ENCODE results near the gene LHX8. TPM values are rescaled to one million over a fixed set of nuclear protein-coding genes. Genes with fewer than 3 reads are reported as not detected.
"Not testable (repeated sequence)": the region's sequence is repeated elsewhere in the genome, so short reads cannot be mapped to it uniquely, and the experiment has no call there.

The LHX8 gene
- total RNA-seq, 1 experiment from 2014 or later = not detected

- intact Hi-C loops (cut with micrococcal nuclease; ENCODE audit: unreplicated experiment) = loop anchor here (10.0 kb wide), 1 partner anchor 64 kb away; no protein-coding TSS in a partner anchor
- Histone ChIP-seq H3K36me3 (ENCODE audit: insufficient read depth, low read length, poor library complexity, severe bottlenecking) (no peaks in the 10 kb centered on the region), H3K9me3 (ENCODE audit: low read depth, low read length, poor library complexity, severe bottlenecking) (no peaks in the 10 kb centered on the region), H3K4me1 (ENCODE audit: insufficient read depth, low read length, poor library complexity, severe bottlenecking) (no peaks in the 10 kb centered on the region), H3K27me3 (replicated peaks; ENCODE audit: insufficient read depth, low read depth, low read length, poor library complexity) (peaks cover 10% of the 10 kb centered on the region), H3K4me3 (ENCODE audit: low read depth, low read length, poor library complexity, severe bottlenecking) (no peak overlapping the region), H3K27ac (ENCODE audit: low read depth, low read length, poor library complexity, severe bottlenecking) (no peak overlapping the region)
- no TSS peak for BruUV-seq (replicated peaks)
- POLR2A ChIA-PET (ENCODE audit: low non-redundant PET) = no interaction called here
- CTCF ChIA-PET = no interaction called here
- no peak for DNase-seq (ENCODE audit: low spot score)
- no peak for TF ChIP-seq EZH2 (IDR thresholded peaks at IDR 0.05; ENCODE audit: borderline replicate concordance, low read depth, low read length, poor library complexity, severe bottlenecking)
- no peak for TF ChIP-seq CTCF (conservative IDR thresholded peaks at IDR 0.05; ENCODE audit: low read depth, low read length)
Observed at GRCh38 chr1:75100481-75101092, 33.6 kb upstream of the LHX8 start.

GRCh38 chr1:75112362-75112951, 21.7 kb upstream of the LHX8 start:
- H3K27ac ChIP-seq (ENCODE audit: low read depth, low read length, poor library complexity, severe bottlenecking); POLR2A ChIA-PET (ENCODE audit: low non-redundant PET); H3K4me3 ChIP-seq (ENCODE audit: low read depth, low read length, poor library complexity, severe bottlenecking); H3K27me3 ChIP-seq (replicated peaks; ENCODE audit: insufficient read depth, low read depth, low read length, poor library complexity); DNase-seq (ENCODE audit: low spot score); intact Hi-C loops (cut with micrococcal nuclease; ENCODE audit: unreplicated experiment); H3K36me3 ChIP-seq (ENCODE audit: insufficient read depth, low read length, poor library complexity, severe bottlenecking); CTCF ChIA-PET; H3K9me3 ChIP-seq (ENCODE audit: low read depth, low read length, poor library complexity, severe bottlenecking); BruUV-seq (replicated peaks); H3K4me1 ChIP-seq (ENCODE audit: insufficient read depth, low read length, poor library complexity, severe bottlenecking): not testable (repeated sequence)

- Histone ChIP-seq H3K9me3 (ENCODE audit: low read depth, low read length, poor library complexity, severe bottlenecking) (no peaks in the 10 kb centered on the region), H3K27ac (ENCODE audit: low read depth, low read length, poor library complexity, severe bottlenecking) (no peak overlapping the region), H3K27me3 (replicated peaks; ENCODE audit: insufficient read depth, low read depth, low read length, poor library complexity) (peaks cover 18% of the 10 kb centered on the region), H3K4me1 (ENCODE audit: insufficient read depth, low read length, poor library complexity, severe bottlenecking) (no peaks in the 10 kb centered on the region), H3K4me3 (ENCODE audit: low read depth, low read length, poor library complexity, severe bottlenecking) (no peak overlapping the region), H3K36me3 (ENCODE audit: insufficient read depth, low read length, poor library complexity, severe bottlenecking) (no peaks in the 10 kb centered on the region)
- TF ChIP-seq CTCF (conservative IDR thresholded peaks at IDR 0.05; ENCODE audit: low read depth, low read length) (no peak), EZH2 (IDR thresholded peaks at IDR 0.05; ENCODE audit: borderline replicate concordance, low read depth, low read length, poor library complexity, severe bottlenecking) (no peak)
- intact Hi-C loops (cut with micrococcal nuclease; ENCODE audit: unreplicated experiment) = no loop called here
- BruUV-seq (replicated peaks) = no TSS peak
- CTCF ChIA-PET = no interaction called here
- POLR2A ChIA-PET (ENCODE audit: low non-redundant PET) = no interaction called here
- DNase-seq (ENCODE audit: low spot score) = no peak
Observed at GRCh38 chr1:75115654-75116053, 18.5 kb upstream of the LHX8 start.

DNA sequence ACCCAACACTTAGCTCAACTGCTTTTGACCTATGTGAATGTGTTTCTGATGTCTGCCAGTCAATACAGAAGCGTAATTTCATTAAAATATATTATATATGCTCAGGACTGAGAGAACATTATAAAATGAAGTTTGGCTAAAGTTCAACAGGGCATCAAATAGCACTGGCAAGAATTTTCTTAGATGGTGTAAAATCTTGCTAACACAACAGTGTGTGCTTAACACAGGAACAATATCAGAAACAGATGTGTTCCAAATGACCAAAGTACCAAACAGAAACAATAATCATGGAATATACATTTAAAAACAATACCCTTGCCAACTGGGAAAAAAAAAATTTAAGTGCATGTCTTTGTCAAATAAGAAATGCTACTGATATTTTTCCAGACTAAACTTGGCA, 10.4 kb upstream of the LHX8 start:
- Histone ChIP-seq H3K27me3 (replicated peaks; ENCODE audit: insufficient read depth, low read depth, low read length, poor library complexity) (peaks cover 98% of the 10 kb centered on the region), H3K4me1 (ENCODE audit: insufficient read depth, low read length, poor library complexity, severe bottlenecking) (no peaks in the 10 kb centered on the region), H3K9me3 (ENCODE audit: low read depth, low read length, poor library complexity, severe bottlenecking) (no peaks in the 10 kb centered on the region), H3K4me3 (ENCODE audit: low read depth, low read length, poor library complexity, severe bottlenecking) (no peak overlapping the region), H3K27ac (ENCODE audit: low read depth, low read length, poor library complexity, severe bottlenecking) (no peak overlapping the region), H3K36me3 (ENCODE audit: insufficient read depth, low read length, poor library complexity, severe bottlenecking) (no peaks in the 10 kb centered on the region)
- POLR2A ChIA-PET (ENCODE audit: low non-redundant PET) = no interaction called here
- TF ChIP-seq CTCF (conservative IDR thresholded peaks at IDR 0.05; ENCODE audit: low read depth, low read length) (no peak), EZH2 (IDR thresholded peaks at IDR 0.05; ENCODE audit: borderline replicate concordance, low read depth, low read length, poor library complexity, severe bottlenecking) (no peak)
- CTCF ChIA-PET = no interaction called here
- no peak for DNase-seq (ENCODE audit: low spot score)
- no TSS peak for BruUV-seq (replicated peaks)
- intact Hi-C loops (cut with micrococcal nuclease; ENCODE audit: unreplicated experiment) = no loop called here
